ENCODE data around the gene OTUD7B.
"Not testable (repeated sequence)": the region's sequence is repeated elsewhere in the genome, so short reads cannot be mapped to it uniquely, and the experiment has no call there.

Gene OTUD7B

GRCh38 chr1:150002217-150002616 is 8.3 kb downstream of the OTUD7B start:
- no peak for DNase-seq (ENCODE audit: low read depth in 2 of 2)

DNA sequence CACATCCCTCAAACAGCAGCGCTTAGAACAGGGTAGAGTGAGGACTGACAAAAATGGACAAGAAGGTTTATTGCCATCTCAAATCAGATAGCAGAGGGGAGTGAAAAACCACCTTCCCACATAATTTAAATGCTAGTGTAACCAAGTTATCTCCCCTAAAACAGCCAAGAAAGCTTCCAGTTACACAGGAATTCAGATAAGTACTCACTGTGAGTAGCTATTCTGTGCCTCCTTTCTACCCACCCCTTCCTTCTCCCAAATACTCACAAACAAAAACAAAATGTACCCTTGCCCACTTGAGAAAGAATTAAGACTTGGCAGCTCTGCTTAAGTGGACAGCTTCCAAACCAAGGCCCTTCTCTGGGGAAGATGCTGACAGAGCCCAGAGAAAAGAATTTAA is 9.1 kb downstream of the OTUD7B start:
- DNase-seq (ENCODE audit: low read depth in 2 of 2) = no peak

DNA sequence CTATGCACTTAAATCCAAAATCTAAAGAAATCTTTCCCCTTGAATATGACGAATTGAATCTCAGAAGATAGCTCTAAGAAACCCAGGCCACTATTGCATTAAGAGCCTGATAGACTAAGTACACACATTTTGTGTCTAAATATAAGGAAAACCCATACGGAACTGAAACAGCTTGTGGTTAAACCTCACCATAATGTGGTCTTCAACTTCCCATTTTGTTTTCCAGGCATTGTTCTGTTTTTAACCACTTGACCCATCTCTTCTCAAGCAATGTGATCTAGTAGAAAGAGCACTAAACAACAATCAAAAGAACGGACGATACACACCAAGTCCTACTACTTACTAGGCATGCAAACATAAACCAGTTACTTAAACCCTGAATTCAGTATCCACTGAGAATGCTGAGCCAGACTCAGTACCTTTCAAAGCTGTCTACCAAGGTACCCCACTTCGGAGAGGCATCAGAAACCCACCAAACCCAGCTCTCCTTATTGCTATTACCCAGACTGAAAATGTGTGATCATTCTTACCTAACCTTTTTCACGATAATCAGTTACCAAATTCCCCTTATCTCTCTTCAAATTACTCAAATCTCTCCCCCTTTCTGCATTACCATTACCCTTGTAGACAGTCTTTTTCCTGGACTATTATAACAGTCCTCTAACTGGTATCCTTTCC is 12.8 kb downstream of the OTUD7B start:
- no peak for DNase-seq (ENCODE audit: low read depth in 2 of 2)

DNA sequence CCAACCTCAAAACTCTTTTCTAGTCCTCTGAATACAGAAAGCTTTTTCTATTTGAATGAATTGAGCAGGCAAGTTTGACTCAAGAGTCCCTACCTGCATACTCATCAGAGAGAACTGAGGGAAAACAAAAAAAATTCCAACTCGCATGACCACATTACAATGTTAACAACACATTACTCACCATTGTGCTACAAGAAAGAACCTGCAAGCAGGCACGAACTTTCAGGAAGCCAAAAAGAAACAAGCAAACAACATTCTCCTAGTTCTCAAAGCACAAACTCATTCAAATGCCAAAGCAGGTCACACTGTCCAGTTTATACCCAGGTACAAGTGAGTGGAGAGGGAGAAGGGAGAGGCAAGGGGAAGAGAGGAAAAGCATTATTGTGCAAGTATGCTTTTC is 14.6 kb downstream of the OTUD7B start:
- DNase-seq (ENCODE audit: low read depth in 2 of 2) = no peak

DNA sequence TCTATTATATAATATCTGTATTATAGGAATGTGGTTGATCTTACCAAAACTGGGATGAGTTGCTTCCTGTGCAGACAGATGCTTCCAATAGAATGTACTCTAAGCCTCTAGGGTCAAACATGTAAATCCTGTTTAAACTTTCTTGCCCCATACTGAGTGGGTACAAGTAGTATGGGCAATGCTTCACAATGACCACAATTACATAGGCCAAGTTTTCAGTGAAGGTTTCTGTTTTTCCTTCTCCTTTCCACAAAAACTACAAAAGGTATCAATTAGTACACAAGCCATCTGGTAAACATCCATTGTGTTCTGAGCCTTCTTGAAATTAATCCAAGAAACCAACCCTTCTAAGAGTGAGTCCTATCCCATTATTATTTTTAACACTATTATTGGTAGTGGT is 16.8 kb downstream of the OTUD7B start:
- DNase-seq (ENCODE audit: low read depth in 2 of 2) = no peak

GRCh38 chr1:149993181-149993580 is 17.3 kb downstream of the OTUD7B start:
- DNase-seq (ENCODE audit: low read depth in 2 of 2) = no peak

DNA sequence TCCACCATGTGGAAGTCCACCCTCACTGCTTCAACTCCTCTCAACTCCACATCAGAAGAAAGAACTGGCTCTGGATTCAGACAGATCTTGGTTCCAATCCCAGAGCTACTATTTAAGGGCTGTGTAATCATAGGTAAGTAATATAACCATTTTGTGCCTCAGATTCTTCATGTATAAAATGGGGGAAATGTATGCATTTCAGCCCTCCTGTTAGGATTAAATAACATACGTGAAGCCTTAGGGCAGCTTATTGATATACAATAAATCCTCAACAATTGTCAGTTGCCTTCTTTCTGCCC is 23.3 kb downstream of the OTUD7B start:
- no peak for DNase-seq (ENCODE audit: low read depth in 2 of 2)

DNA sequence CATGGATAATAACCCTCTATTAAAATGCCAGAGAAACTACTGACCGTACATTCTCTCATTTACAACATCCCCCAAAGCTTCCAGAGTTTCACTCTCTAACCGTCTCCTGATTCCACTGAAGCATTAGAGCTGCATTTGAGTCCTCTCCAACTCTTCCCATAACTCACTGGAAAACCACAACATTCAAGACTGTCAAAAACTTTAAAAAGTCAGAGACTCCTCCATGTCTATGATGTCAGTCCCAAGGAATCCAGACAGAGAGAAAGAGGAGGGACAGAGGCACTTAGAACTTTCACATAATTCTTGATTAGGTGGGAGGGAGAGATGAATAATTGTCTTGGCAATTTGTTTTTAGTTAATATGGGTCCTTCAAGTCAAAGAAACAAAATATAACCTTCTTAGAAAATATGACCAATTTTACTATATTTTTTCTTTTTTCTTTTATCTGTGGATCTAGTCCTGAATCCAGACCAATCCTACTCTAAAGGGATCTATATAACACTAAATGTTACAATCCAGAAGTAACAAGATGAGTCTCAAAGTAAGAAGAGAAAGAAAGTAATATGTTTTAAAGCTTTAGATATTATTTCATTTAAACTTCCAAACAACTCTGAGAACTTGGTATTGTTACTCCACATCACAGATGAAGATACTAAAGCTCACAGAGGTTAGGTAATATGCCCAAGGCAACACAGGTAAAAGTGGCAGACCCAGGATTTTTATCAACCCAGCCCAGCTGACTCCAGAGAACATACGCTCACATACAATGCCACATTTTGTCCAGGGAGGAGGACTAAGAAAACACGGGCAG is 23.8 kb downstream of the OTUD7B start:
- no peak for DNase-seq (ENCODE audit: low read depth in 2 of 2)

- no peak for DNase-seq (ENCODE audit: low read depth in 2 of 2)
Observed at GRCh38 chr1:149979972-149980540, 30.5 kb downstream of the OTUD7B start.

DNA sequence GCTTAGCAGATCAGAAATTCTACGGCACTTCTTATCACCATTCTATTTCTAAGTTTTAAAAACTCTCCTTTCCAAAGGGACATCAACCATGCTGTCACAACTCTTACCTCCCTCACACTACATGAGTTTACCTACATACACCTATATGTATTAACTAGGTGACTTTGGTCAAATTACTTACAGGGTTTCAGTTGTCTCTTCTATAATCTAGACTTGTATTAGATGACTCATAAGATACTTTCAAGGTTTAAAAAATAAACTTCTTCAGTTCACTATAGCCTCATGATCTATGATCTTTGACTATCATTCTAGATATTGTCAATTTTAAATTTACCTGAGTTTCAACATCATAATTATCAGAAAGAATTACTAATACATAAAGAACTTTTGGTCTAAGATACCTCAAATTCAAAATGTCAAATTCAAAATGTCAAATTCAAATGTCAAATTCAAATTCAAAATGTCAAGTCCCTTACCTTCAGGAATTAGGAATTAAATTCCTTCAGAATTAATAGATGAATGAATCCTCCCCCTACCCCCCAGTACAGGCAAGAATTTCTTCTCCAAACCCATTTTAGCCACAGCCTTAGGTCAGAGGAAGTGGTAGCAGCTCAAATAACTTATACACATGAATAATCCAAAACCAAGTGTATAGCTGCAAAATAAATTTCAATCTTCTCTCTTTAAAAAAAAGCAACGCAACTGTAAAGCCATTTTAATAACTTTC is 31.1 kb downstream of the OTUD7B start:
- no peak for DNase-seq (ENCODE audit: low read depth in 2 of 2)

- DNase-seq (ENCODE audit: low read depth in 2 of 2) = no peak
Observed at GRCh38 chr1:149978547-149979023, 31.9 kb downstream of the OTUD7B start.

- DNase-seq (ENCODE audit: low read depth in 2 of 2) = no peak
Observed at GRCh38 chr1:149977345-149977744, 33.2 kb downstream of the OTUD7B start.

GRCh38 chr1:149972547-149972946 is 38.0 kb downstream of the OTUD7B start:
- DNase-seq (ENCODE audit: low read depth in 2 of 2) = no peak

- DNase-seq (ENCODE audit: low read depth in 2 of 2) = no peak
Observed at GRCh38 chr1:149967646-149968045, 42.9 kb downstream of the OTUD7B start.

GRCh38 chr1:149967041-149967440 is 43.5 kb downstream of the OTUD7B start:
- no peak for DNase-seq (ENCODE audit: low read depth in 2 of 2)

DNA sequence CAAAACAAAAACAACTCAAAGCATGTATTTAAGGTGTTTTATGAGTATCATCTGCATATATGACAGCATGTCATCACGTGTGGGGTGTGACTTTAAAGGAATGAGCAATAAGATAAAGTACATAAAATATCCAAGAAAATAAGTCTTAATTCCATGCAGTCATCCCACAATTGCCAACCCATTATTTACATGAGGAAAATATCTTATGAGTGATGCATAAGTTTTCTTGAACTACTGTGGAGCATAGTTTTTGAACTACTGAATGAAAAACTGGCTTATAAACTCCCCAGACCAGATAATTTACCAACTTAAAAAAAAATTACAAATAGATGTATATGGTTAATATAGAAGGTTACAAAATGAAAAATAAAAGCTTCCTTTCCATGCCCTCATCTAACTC is 44.1 kb downstream of the OTUD7B start:
- DNase-seq (ENCODE audit: low read depth in 2 of 2) = no peak

DNA sequence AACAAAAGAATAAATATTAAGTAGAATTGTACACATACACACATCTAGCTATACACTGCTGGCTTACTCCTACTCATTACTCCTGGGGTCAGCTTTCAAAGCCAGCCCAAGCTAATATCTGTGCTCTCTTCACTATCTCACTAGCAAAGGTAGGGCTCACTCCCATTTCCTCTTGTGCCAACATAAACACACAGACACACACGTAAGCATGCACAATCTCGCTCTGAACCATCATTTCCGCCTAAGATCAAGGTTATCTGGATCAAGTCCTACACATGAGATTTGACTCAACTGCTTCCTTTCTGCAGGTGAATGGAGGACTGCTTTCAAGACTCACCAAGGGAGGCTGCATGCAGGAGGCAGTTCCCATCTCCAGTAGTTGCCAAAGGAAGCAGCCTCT is 45.1 kb downstream of the OTUD7B start:
- no peak for DNase-seq (ENCODE audit: low read depth in 2 of 2)

DNA sequence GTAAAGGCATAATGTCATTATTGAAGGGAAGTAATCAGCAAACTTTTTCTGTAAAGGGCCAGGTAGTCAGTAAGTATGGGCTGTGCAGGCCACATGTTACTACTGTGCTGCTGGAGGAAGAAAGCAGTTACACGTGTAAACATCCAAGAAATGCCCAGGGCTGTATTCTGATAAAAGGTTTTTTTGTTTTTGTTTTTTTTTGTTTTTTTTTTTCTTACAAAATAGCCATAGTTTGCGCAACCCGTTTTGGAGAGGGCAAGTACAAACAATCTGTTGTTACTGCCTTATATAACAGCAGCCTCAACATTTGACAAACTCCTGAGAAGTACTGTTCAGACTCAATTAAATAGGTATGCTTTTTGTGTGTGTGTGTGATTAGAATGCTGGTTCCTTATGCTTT is 47.2 kb downstream of the OTUD7B start:
- DNase-seq (ENCODE audit: low read depth in 2 of 2) = no peak

- no peak for DNase-seq (ENCODE audit: low read depth in 2 of 2)
Observed at GRCh38 chr1:149962736-149963135, 47.8 kb downstream of the OTUD7B start.

GRCh38 chr1:149962039-149962647 is 48.4 kb downstream of the OTUD7B start:
- peak in 1 of 2 donors; percentile 13 for DNase-seq (ENCODE audit: low read depth in 2 of 2)

DNA sequence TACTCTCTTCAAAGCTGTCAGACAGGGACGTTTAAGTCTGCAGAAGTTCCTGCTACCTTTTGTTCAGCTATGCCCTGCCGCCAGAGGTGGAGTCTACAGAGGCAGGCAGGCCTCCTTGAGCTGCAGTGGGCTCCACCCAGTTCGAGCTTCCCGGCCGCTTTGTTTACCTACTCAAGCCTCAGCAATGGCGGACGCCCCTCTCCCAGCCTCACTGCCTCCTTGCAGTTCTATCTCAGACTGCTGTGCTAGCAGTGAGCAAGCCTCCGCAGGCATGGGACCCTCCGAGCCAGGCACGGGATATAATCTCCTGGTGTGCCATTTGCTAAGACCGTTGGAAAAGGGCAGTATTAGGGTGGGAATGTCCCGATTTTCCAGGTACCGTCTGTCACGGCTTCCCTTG is 53.0 kb downstream of the OTUD7B start:
- DNase-seq (ENCODE audit: low read depth in 2 of 2) = not testable (repeated sequence)

DNA sequence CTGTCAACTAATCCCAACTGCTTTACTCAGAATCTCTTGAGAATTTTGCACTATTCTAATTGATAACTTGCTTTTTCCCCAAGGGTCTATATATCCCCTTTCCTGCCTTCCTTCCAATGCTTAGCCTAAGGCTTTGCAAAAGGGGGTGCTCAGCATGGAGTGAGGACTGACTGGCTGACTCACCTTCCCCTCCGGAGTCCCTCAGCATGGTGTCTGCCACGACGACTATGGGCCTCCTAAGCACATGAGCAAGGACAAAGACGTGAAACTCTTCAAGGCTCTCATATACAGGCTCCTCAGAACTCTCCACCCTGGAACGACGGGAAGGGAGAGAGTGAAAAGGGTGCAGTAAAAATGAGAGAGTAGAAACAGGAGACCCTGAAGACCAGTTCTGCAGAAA is 60.6 kb downstream of the OTUD7B start:
- DNase-seq (ENCODE audit: low read depth in 2 of 2) = no peak
